HepG2 (cell line): ENCODE data around the gene CCL27. TPM values are rescaled to one million over a fixed set of nuclear protein-coding genes. Genes with fewer than 3 reads are reported as not detected.

Experiments
- ATAC-seq: fragments of 200-7000 bp; cut with Tn5 transposase; 3 replicates; pipeline ENCODE4 v1.9.1; 2020; ENCODE audit warnings: mild to moderate bottlenecking, moderate library complexity
- BruUV-seq: library from RNA; stranded (reverse); fragments of 400-500 nt; replicated peaks from 2 replicates; lab custom pipeline; 2021; lab: Mats Ljungman, UMichigan
- CTCF ChIA-PET: fragments of 300-600 bp; formaldehyde crosslinking; extraction: SDS; loops from one replicate; lab custom pipeline; 2021; ENCODE audit warnings: low total read pairs, inconsistent platforms, low intra/inter-chr PET ratio; lab: Yijun Ruan, JAX
- POLR2A ChIA-PET: fragments of 350-600 bp; sonication (Branson Sonifier 250); formaldehyde crosslinking; loops from one replicate; lab custom pipeline; 2020; ENCODE audit warnings: antibody characterized with exemption, inconsistent platforms; lab: Yijun Ruan, JAX
- DNase-seq: peaks from one replicate; pipeline ENCODE4 v3.0.0-alpha.2; 2015; ENCODE audit warnings: low spot score
- FAIRE-seq: peaks from 3 replicates; lab custom pipeline; 2011; peaks lifted over from hg19 to GRCh38; lab: Jason Lieb, UNC
- H2AFZ ChIP-seq: one replicate; pipeline ENCODE4 v1.6.1; 2011; ENCODE audit warnings: low read length, inconsistent platforms
- H3K27ac ChIP-seq: fragments of 300-600 bp; 3 replicates; pipeline ENCODE4 v1.8.0; 2011; ENCODE audit warnings: mixed run types, mild to moderate bottlenecking, mixed read lengths, low read length, inconsistent platforms; ENCODE audit not compliant: insufficient read depth; ENCODE audit errors: extremely low read length
- H3K27me3 ChIP-seq, 2 experiments: fragments of 200-600 bp in 1 of 2; 2 replicates in 1 of 2; 3 replicates in 1 of 2; pipeline versions ENCODE4 v1.6.0 to v1.8.0; 2011; ENCODE audit warnings: low read length in 2 of 2, mild to moderate bottlenecking in 2 of 2, moderate library complexity in 2 of 2, inconsistent platforms in 1 of 2; ENCODE audit not compliant: insufficient read depth in 2 of 2, control insufficient read depth in 1 of 2
- H3K36me3 ChIP-seq, 2 experiments: fragments of 200-600 bp in 1 of 2; replicated peaks in 1 of 2; 2 replicates in 1 of 2; 3 replicates in 1 of 2; pipeline versions ENCODE4 v1.5.1 to v1.8.0; 2011; ENCODE audit warnings: low read length in 2 of 2, inconsistent platforms in 1 of 2; ENCODE audit not compliant: insufficient read depth in 2 of 2, control insufficient read depth in 1 of 2
- H3K4me1 ChIP-seq: 2 replicates; pipeline ENCODE4 v1.5.1; 2012; ENCODE audit warnings: low read length, inconsistent platforms; ENCODE audit not compliant: insufficient read depth
- H3K4me2 ChIP-seq: 2 replicates; pipeline ENCODE4 v1.6.0; 2011; ENCODE audit warnings: low read depth, low read length, inconsistent platforms
- H3K4me3 ChIP-seq, 3 experiments: fragments of 200-600 bp in 1 of 3; sonication (generic), shearing (Covaris generic) in 1 of 3; replicated peaks in 1 of 3; 2 replicates each; pipeline ENCODE4 v1.5.1; 2011 to 2016; ENCODE audit warnings: low read length in 3 of 3, inconsistent platforms in 2 of 3, low read depth in 2 of 3, mild to moderate bottlenecking in 2 of 3, control low read depth in 1 of 3, mixed read lengths in 1 of 3; ENCODE audit not compliant: insufficient read depth in 1 of 3
- H3K79me2 ChIP-seq: one replicate; pipeline ENCODE4 v1.6.1; 2011; ENCODE audit warnings: low read length, inconsistent platforms; ENCODE audit not compliant: insufficient read depth
- H3K9ac ChIP-seq: 2 replicates; pipeline ENCODE4 v1.6.0; 2011; ENCODE audit warnings: mild to moderate bottlenecking, low read depth, low read length, inconsistent platforms; ENCODE audit not compliant: insufficient read depth
- H3K9me3 ChIP-seq: 2 replicates; pipeline ENCODE4 v1.5.1; 2012; ENCODE audit warnings: mild to moderate bottlenecking, low read length
- H4K20me1 ChIP-seq: 2 replicates; pipeline ENCODE4 v1.6.0; 2011; ENCODE audit warnings: inconsistent platforms, mild to moderate bottlenecking, low read length, moderate library complexity; ENCODE audit not compliant: insufficient read depth
- HMGXB4 ChIP-seq, 2 experiments: sonication (generic) in 1 of 2; formaldehyde crosslinking in 1 of 2; IDR thresholded peaks; 2 replicates each; pipeline versions ENCODE4 v1.4.0 to v1.6.1; 2018 to 2020; ENCODE audit warnings: missing genetic modification reagents in 2 of 2, borderline replicate concordance in 1 of 2, low read depth in 1 of 2, mild to moderate bottlenecking in 1 of 2, missing biosample characterization in 1 of 2
- NCOR1 ChIP-seq: fragments of 200-600 bp; sonication (generic); IDR thresholded peaks from 2 replicates; pipeline ENCODE4 v1.7.0; 2017; ENCODE audit warnings: antibody characterized with exemption, low read length, borderline replicate concordance
- SOX6 ChIP-seq, 2 experiments: fragments of 450-650 bp in 1 of 2; sonication (generic) in 1 of 2; formaldehyde crosslinking in 1 of 2; IDR thresholded peaks; 2 replicates each; pipeline versions ENCODE4 v1.4.0 to v1.6.1; 2017 to 2020; ENCODE audit warnings: antibody characterized with exemption in 1 of 2, mild to moderate bottlenecking in 1 of 2, missing genetic modification reagents in 1 of 2
- SSRP1 ChIP-seq: IDR thresholded peaks from 2 replicates; pipeline ENCODE4 v1.6.1; 2016; ENCODE audit warnings: control low read depth
- ZBTB3 ChIP-seq: sonication (generic); formaldehyde crosslinking; IDR thresholded peaks from 2 replicates; pipeline ENCODE4 v1.4.0; 2020; ENCODE audit warnings: low read depth, mild to moderate bottlenecking, moderate library complexity, missing genetic modification reagents, borderline replicate concordance
- ZBTB37 ChIP-seq: sonication (generic); formaldehyde crosslinking; IDR thresholded peaks from 2 replicates; pipeline ENCODE4 v1.4.0; 2020; ENCODE audit warnings: mild to moderate bottlenecking, missing genetic modification reagents
- ZBTB43 ChIP-seq: sonication (generic); formaldehyde crosslinking; conservative IDR thresholded peaks from 2 replicates; pipeline ENCODE4 v1.4.0; 2020; ENCODE audit warnings: missing genetic modification reagents
- ZKSCAN8 ChIP-seq: IDR thresholded peaks from 2 replicates; pipeline ENCODE4 v1.6.1; 2016; ENCODE audit warnings: borderline replicate concordance, missing genetic modification reagents, missing compliant biosample characterization
- ZNF512 ChIP-seq: sonication (generic); formaldehyde crosslinking; IDR thresholded peaks from 2 replicates; pipeline ENCODE4 v1.4.0; 2020; ENCODE audit warnings: mild to moderate bottlenecking, missing genetic modification reagents
- ZNF530 ChIP-seq: sonication (generic); formaldehyde crosslinking; IDR thresholded peaks from 2 replicates; pipeline ENCODE4 v1.5.0; 2020; ENCODE audit warnings: low read depth, mild to moderate bottlenecking, missing genetic modification reagents
- ZNF570 ChIP-seq: sonication (generic); formaldehyde crosslinking; IDR thresholded peaks from 2 replicates; pipeline ENCODE4 v1.4.0; 2020; ENCODE audit warnings: mild to moderate bottlenecking, missing genetic modification reagents, borderline replicate concordance
- WGBS: methylation state at CpG from one replicate; pipeline ENCODE4 v1.1.6; 2017; ENCODE audit warnings: low lambda C conversion rate; 5-methylcytosine and 5-hydroxymethylcytosine counted together
- in situ Hi-C: cut with HindIII; loops from 2 replicates; pipeline ENCODE4 v1.10.0; 2017; ENCODE audit warnings: low pct_unique_long_range_greater_than_20kb; ENCODE audit not compliant: extremely low pct_ligation_motif_present
- intact Hi-C: fragments of 100-400 bp; cut with micrococcal nuclease; formaldehyde crosslinking; loops from one replicate; pipeline ENCODE4 v1.10.0; 2022; ENCODE audit not compliant: unreplicated experiment
- polyA plus RNA-seq, 8 experiments: library from polyadenylated mRNA; depleted of rRNA in 3 of 8; stranded (reverse) in 7 of 8; unstranded in 1 of 8; fragments of >200 nt; fragmentation: Illumina TruSeq in 4 of 8; extraction: Trizol in 4 of 8; gene quantifications; 2 replicates each; pipeline versions ENCODE4 v1.2.1 to v1.2.3, GENCODE V29; 2011 to 2016; ENCODE audit warnings: low read depth in 4 of 8, missing spikeins in 1 of 8, mixed read lengths in 1 of 8; ENCODE audit not compliant: insufficient read depth in 1 of 8
- total RNA-seq, 5 experiments: library from RNA; depleted of rRNA; stranded (reverse); fragments of >200 nt; fragmentation: Illumina TruSeq; extraction: Trizol; gene quantifications; 2 replicates each; pipeline ENCODE4 v1.2.3, GENCODE V29; 2016; ENCODE audit warnings: low read depth in 1 of 5

CCL27 gene
- total and polyA plus RNA-seq, 2 of the 13 experiments (the other 11 are each of a cell fraction or from before 2014, with no cell fraction given): not detected

GRCh38 chr9:34647084-34647403 lies 15.4 kb downstream of the CCL27 start (continued):
- peak in 1 of 2 experiments; percentile 16; a peak in 1 of 4 replicates for TF ChIP-seq HMGXB4 (CRISPR knock-in tag; IDR thresholded peaks at IDR 0.05; ENCODE audit: borderline replicate concordance in 1 of 2, low read depth in 1 of 2)
- 0 out of 2 replicates have a peak, but pooled peaks have one; percentile 27 for TF ChIP-seq ZNF530 (CRISPR knock-in tag)
- TF ChIP-seq ZBTB3 (CRISPR knock-in tag): 0 out of 2 replicates have a peak, but pooled peaks have one; percentile 2
- peak; percentile 12; the same call in 1 of the 2 replicates for TF ChIP-seq ZBTB37

GRCh38 chr9:34646211-34647083 lies 16.0 kb downstream of the CCL27 start, which contains the start of gene GALT:
Gene GALT (plus strand): TSS chr9:34646675. CDS start chr9:34646705, 30 bp downstream.
- no peak within 1 kb of the TSS for H2AFZ ChIP-seq
- POLR2A ChIA-PET: interaction anchor here (0.7 to 4.1 kb wide), 11 partner anchors 9 to 55 kb away, joined by 3 to 100 read pairs (median 4); partner anchors contain the start of genes ARID3C, CCL27, DCTN3 and RPP25L
- TF ChIP-seq SSRP1 (CRISPR knock-in tag): no peak
- no peak for TF ChIP-seq ZKSCAN8 (CRISPR knock-in tag)
- peak; percentile 35; the same call in 1 of the 2 replicates for TF ChIP-seq NCOR1
- TF ChIP-seq ZBTB43 (CRISPR knock-in tag): peak; percentile 51
- TF ChIP-seq SOX6 (IDR thresholded peaks at IDR 0.05): no peak
- peak; percentile 66 for TF ChIP-seq SOX6 (CRISPR knock-in tag; IDR thresholded peaks at IDR 0.05)
- TF ChIP-seq ZNF570 (CRISPR knock-in tag): no peak
- no peak for TF ChIP-seq ZNF512

More at GRCh38 chr9:34646211-34647083, 16.0 kb downstream of the CCL27 start, which contains the start of gene GALT:
- Histone ChIP-seq H3K9me3 (no peaks in the 10 kb centered on the region), H3K36me3 (peaks cover 8 to 18% of the 10 kb centered on the region in 2 experiments), H3K9ac (peak within 1 kb of the TSS; percentile 89), H4K20me1 (no peaks in the 10 kb centered on the region), H3K4me2 (peak within 1 kb of the TSS; percentile 86), H3K79me2 (peaks cover 16% of the 10 kb centered on the region), H3K4me3 (peak within 1 kb of the TSS; percentile 75 to 88 (median 78)), H3K4me1 (peaks cover 75% of the 10 kb centered on the region), H3K27me3 (no peaks in the 10 kb centered on the region; a peak in 1 of 5 replicates), H3K27ac (peak within 1 kb of the TSS; percentile 95)
- peak; percentile 87 for DNase-seq
- in situ Hi-C loops: no loop called here
- ATAC-seq: peak; percentile 82
- no TSS peak for BruUV-seq
- WGBS: 1% methylated on average over 8 of the region's 43 CpGs
- intact Hi-C loops: no loop called here
- FAIRE-seq: peak; percentile 79
- CTCF ChIA-PET: interaction anchor here (1.6 to 2.7 kb wide), 4 partner anchors 9 to 55 kb away, joined by 4 to 12 read pairs (median 7); partner anchors contain the start of gene SIGMAR1
